Measurements from ENCODE around the gene ATP6V0A1. TPM values are rescaled to one million over a fixed set of nuclear protein-coding genes. Genes with fewer than 3 reads are reported as not detected.
A peak's percentile ranks its signal among the peaks of the same experiment; 100 is the strongest.

ATP6V0A1 gene
- total RNA-seq, 4 donors from 2014 or later, result 29.5 to 111 (median 64.5) TPM

- intact Hi-C loops (cut with DNase I; ENCODE audit: low total_unique reads), result no loop called here
- Histone ChIP-seq H3K9me3 (no peaks in the 10 kb centered on the region), H3K27me3 (no peaks in the 10 kb centered on the region), H3K36me3 (no peaks in the 10 kb centered on the region), H3K27ac (peak within 1 kb of the TSS; percentile 93 to 97), H3K4me1 (peaks cover 0 to 7% of the 10 kb centered on the region in 2 donors), H3K4me3 (peak within 1 kb of the TSS; percentile 34 to 40)
- DNase-seq, result peak; percentile 96 to 97
- TF ChIP-seq POLR2A (IDR thresholded peaks at IDR 0.05) (peak; percentile 83 to 86), CTCF (IDR thresholded peaks at IDR 0.05) (peak in 1 of 4 experiments; percentile 31)
Measured at GRCh38 chr17:42536048-42536371, 77.3 kb downstream of the ATP6V0A1 start, which contains the start of gene NAGLU. Gene NAGLU, plus strand, starts transcription at chr17:42536241. Its CDS starts 32 bp downstream, at chr17:42536273.

GRCh38 chr17:42536372-42537155 is 77.9 kb downstream of the ATP6V0A1 start:
- Histone ChIP-seq H3K27ac (peak overlapping the region; percentile 93 to 97), H3K4me1 (peaks cover 0 to 7% of the 10 kb centered on the region in 2 donors), H3K36me3 (no peaks in the 10 kb centered on the region), H3K4me3 (peak overlapping the region; percentile 34 to 40), H3K27me3 (no peaks in the 10 kb centered on the region), H3K9me3 (no peaks in the 10 kb centered on the region)
- DNase-seq, result peak; percentile 86 to 88
- TF ChIP-seq CTCF (IDR thresholded peaks at IDR 0.05), result peak in 1 of 4 experiments; percentile 7
- no peak for TF ChIP-seq POLR2A (IDR thresholded peaks at IDR 0.05)
- intact Hi-C loops (cut with DNase I; ENCODE audit: low total_unique reads), result no loop called here

- no peak for DNase-seq
- Histone ChIP-seq H3K27me3 (no peaks in the 10 kb centered on the region), H3K4me3 (peak overlapping the region; percentile 34 to 40), H3K27ac (peak overlapping the region; percentile 93 to 97), H3K36me3 (no peaks in the 10 kb centered on the region), H3K4me1 (peaks cover 0 to 7% of the 10 kb centered on the region in 2 donors), H3K9me3 (no peaks in the 10 kb centered on the region)
- TF ChIP-seq POLR2A (IDR thresholded peaks at IDR 0.05) (no peak), CTCF (IDR thresholded peaks at IDR 0.05) (no peak)
- intact Hi-C loops (cut with DNase I; ENCODE audit: low total_unique reads), result no loop called here
Measured at GRCh38 chr17:42537156-42537805, 78.6 kb downstream of the ATP6V0A1 start.

GRCh38 chr17:42537826-42538451 is 79.3 kb downstream of the ATP6V0A1 start:
- H3K27ac ChIP-seq, result no peak overlapping the region
- intact Hi-C loops (cut with DNase I; ENCODE audit: low total_unique reads), result no loop called here

More at GRCh38 chr17:42537826-42538451, 79.3 kb downstream of the ATP6V0A1 start:
- no peaks in the 10 kb centered on the region for H3K9me3 ChIP-seq
- no peak for TF ChIP-seq POLR2A (IDR thresholded peaks at IDR 0.05)
- no peak for TF ChIP-seq CTCF (IDR thresholded peaks at IDR 0.05)
- peaks cover 0 to 7% of the 10 kb centered on the region in 2 donors for H3K4me1 ChIP-seq
- no peaks in the 10 kb centered on the region for H3K36me3 ChIP-seq
- no peaks in the 10 kb centered on the region for H3K27me3 ChIP-seq
- H3K4me3 ChIP-seq, result no peak overlapping the region
- no peak for DNase-seq
